ENCODE measurements around the gene BASP1. TPM values are rescaled to one million over a fixed set of nuclear protein-coding genes. Genes with fewer than 3 reads are reported as not detected.

The BASP1 gene
- total RNA-seq, 1 experiment from 2014 or later: 0.34 TPM

- Histone ChIP-seq H3K36me3 (ENCODE audit: control insufficient read depth in 1 of 2, insufficient read depth in 2 of 2, low read length in 2 of 2) (no peaks in the 10 kb centered on the region), H3K9me2 (ENCODE audit: insufficient read depth) (no peaks in the 10 kb centered on the region), H3K9me3 (ENCODE audit: control insufficient read depth in 1 of 2, insufficient read depth in 1 of 2, low read depth in 1 of 2, low read length in 2 of 2) (no peaks in the 10 kb centered on the region), H3K27me3 (ENCODE audit: insufficient read depth, low read length) (no peaks in the 10 kb centered on the region), H3K79me2 (ENCODE audit: insufficient read depth, low read length) (no peaks in the 10 kb centered on the region), H3K27ac (ENCODE audit: low read depth, low read length) (no peak overlapping the region), H4K20me1 (ENCODE audit: insufficient read depth) (no peaks in the 10 kb centered on the region), H3K4me3 (replicated peaks in 1 of 2; ENCODE audit: low read depth in 1 of 2, low read length in 2 of 2) (no peak overlapping the region), H2AFZ (ENCODE audit: low read depth, low read length, poor library complexity, severe bottlenecking) (no peak overlapping the region), H3K9ac (ENCODE audit: low read length) (no peak overlapping the region), H3K4me2 (ENCODE audit: low read length) (no peak overlapping the region), H3K4me1 (ENCODE audit: control insufficient read depth in 1 of 2, insufficient read depth in 2 of 2, low read length in 2 of 2) (no peaks in the 10 kb centered on the region)
- RAD21 ChIA-PET (ENCODE audit: low non-redundant PET in 1 of 2, low total read pairs in 2 of 2, uncharacterized antibody in 2 of 2, unreplicated experiment in 2 of 2): no interaction called here
- CTCF ChIA-PET: no interaction called here
- POLR2A ChIA-PET: no interaction called here
- ATAC-seq: no peak
- TF ChIP-seq YY1 (IDR thresholded peaks at IDR 0.05; ENCODE audit: extremely low read depth, insufficient replicate concordance, low read depth, low read length) (no peak), POLR2A (IDR thresholded peaks at IDR 0.05; ENCODE audit: borderline replicate concordance, extremely low read depth, insufficient read depth, insufficient read length) (no peak), SP1 (IDR thresholded peaks at IDR 0.05; ENCODE audit: low read depth) (no peak), ZFX (IDR thresholded peaks at IDR 0.05) (no peak), ATF3 (IDR thresholded peaks at IDR 0.05) (no peak), RAD21 (IDR thresholded peaks at IDR 0.05; ENCODE audit: low read depth) (no peak), EGR1 (IDR thresholded peaks at IDR 0.05; ENCODE audit: low read depth) (no peak), JUND (IDR thresholded peaks at IDR 0.05) (no peak), TCF7L2 (IDR thresholded peaks at IDR 0.05; ENCODE audit: borderline replicate concordance, extremely low read depth, insufficient read depth, insufficient read length) (no peak), FOSL1 (IDR thresholded peaks at IDR 0.05; ENCODE audit: low read depth) (no peak), CBX3 (IDR thresholded peaks at IDR 0.05; ENCODE audit: low read depth) (no peak), ELF1 (IDR thresholded peaks at IDR 0.05; ENCODE audit: borderline replicate concordance, low read depth) (no peak)
- TF ChIP-seq, protein P1, sequence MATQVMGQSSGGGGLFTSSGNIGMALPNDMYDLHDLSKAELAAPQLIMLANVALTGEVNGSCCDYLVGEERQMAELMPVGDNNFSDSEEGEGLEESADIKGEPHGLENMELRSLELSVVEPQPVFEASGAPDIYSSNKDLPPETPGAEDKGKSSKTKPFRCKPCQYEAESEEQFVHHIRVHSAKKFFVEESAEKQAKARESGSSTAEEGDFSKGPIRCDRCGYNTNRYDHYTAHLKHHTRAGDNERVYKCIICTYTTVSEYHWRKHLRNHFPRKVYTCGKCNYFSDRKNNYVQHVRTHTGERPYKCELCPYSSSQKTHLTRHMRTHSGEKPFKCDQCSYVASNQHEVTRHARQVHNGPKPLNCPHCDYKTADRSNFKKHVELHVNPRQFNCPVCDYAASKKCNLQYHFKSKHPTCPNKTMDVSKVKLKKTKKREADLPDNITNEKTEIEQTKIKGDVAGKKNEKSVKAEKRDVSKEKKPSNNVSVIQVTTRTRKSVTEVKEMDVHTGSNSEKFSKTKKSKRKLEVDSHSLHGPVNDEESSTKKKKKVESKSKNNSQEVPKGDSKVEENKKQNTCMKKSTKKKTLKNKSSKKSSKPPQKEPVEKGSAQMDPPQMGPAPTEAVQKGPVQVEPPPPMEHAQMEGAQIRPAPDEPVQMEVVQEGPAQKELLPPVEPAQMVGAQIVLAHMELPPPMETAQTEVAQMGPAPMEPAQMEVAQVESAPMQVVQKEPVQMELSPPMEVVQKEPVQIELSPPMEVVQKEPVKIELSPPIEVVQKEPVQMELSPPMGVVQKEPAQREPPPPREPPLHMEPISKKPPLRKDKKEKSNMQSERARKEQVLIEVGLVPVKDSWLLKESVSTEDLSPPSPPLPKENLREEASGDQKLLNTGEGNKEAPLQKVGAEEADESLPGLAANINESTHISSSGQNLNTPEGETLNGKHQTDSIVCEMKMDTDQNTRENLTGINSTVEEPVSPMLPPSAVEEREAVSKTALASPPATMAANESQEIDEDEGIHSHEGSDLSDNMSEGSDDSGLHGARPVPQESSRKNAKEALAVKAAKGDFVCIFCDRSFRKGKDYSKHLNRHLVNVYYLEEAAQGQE (IDR thresholded peaks at IDR 0.05; ENCODE audit: low read depth): no peak
- intact Hi-C loops (cut with micrococcal nuclease): no loop called here
- BruUV-seq (replicated peaks): no TSS peak
- no peak for DNase-seq (ENCODE audit: low read depth, low spot score)
Measured at GRCh38 chr5:17304282-17304681, 86.9 kb downstream of the BASP1 start.
